ENCODE data around the gene KCNMA1. TPM values are rescaled to one million over a fixed set of nuclear protein-coding genes. Genes with fewer than 3 reads are reported as not detected.

The KCNMA1 gene
- total and polyA plus RNA-seq, 9 of the 15 experiments (the other 6 are each of a cell fraction or from before 2014, with no cell fraction given), result 0.01 to 0.95 (median 0.15) TPM; not detected in 4

DNA sequence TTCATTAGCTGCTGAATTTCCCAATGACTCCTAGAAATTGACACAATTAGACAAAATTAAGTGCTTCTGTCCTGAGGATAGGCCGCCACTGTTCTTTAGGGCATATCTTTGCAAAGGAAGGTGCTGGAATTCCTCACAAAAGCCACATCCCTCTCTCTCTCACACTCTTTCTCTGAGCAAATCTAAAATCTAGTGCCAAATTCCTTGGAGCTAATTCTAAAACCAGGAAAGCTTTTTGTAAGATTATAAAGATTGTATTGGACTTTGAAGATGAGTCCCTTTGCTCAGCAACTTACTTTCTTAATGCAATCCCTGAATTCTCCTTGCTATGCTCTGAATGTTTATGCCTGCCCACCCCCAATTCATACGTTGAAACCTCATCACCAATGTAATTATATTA lies 288.9 kb downstream of the KCNMA1 start (continued):
- no peak for TF ChIP-seq RBM34 (IDR thresholded peaks at IDR 0.05; ENCODE audit: borderline replicate concordance, insufficient read depth, low read length)

DNA sequence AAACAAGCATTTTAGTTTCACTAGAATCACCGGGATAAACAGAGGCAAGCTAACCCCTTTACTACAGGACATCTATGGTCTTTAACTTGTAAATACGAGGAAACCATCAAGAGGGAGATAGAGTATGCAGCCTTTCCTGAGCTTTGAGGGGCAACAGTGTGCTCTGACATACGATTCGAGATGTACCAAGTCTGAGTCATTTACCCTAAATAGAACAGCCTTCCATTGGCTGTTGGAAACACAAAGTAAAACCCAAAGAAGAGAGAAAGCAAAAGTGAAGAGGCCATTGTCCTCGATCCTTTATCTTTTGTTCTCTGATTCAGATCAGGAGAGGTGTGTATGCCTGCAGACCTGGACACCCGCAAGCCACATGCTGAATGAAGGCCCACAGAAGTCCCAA lies 289.5 kb downstream of the KCNMA1 start:
- Histone ChIP-seq H3K4me1 (replicated peaks in 1 of 2; ENCODE audit: control insufficient read depth in 2 of 2, insufficient read depth in 2 of 2, low read length in 2 of 2) (no peaks in the 10 kb centered on the region; a peak in 1 of 5 replicates), H4K20me1 (replicated peaks; ENCODE audit: control insufficient read depth, insufficient read depth, low read length) (no peaks in the 10 kb centered on the region), H3K27ac (ENCODE audit: extremely low read depth, low read depth, low read length) (no peak overlapping the region), H3K4me2 (ENCODE audit: insufficient read depth, low read length) (no peak overlapping the region), H3K79me2 (ENCODE audit: control insufficient read depth, insufficient read depth, low read length) (no peaks in the 10 kb centered on the region), H2AFZ (ENCODE audit: low read depth, low read length) (no peak overlapping the region), H3K9me3 (replicated peaks; ENCODE audit: control insufficient read depth, insufficient read depth, low read depth, low read length) (no peaks in the 10 kb centered on the region), H3K27me3 (ENCODE audit: control insufficient read depth in 2 of 2, insufficient read depth in 2 of 2, low read length in 2 of 2) (no peaks in the 10 kb centered on the region), H3K36me3 (ENCODE audit: control insufficient read depth, insufficient read depth, low read length) (no peaks in the 10 kb centered on the region), H3K9ac (ENCODE audit: insufficient read depth in 1 of 2, low read depth in 2 of 2, low read length in 2 of 2) (no peak overlapping the region), H3K9me1 (ENCODE audit: control insufficient read depth, insufficient read depth, low read length) (no peaks in the 10 kb centered on the region), H3K4me3 (no peak overlapping the region)
- in situ Hi-C loops (cut with MboI) (no loop called here), intact Hi-C loops (cut with micrococcal nuclease) (no loop called here)
- ATAC-seq (no peak), DNase-seq (ENCODE audit: extremely low read depth in 1 of 4, low spot score in 3 of 4) (no peak), FAIRE-seq (no peak)
- ChIA-PET POLR2A (no interaction called here), CTCF (ENCODE audit: low intra/inter-chr PET ratio) (no interaction called here)
- WGBS (ENCODE audit: insufficient coverage, low coverage, missing lambda C conversion rate), result 0% methylated on average over 6 of the region's 6 CpGs
- BruUV-seq (replicated peaks), result no TSS peak
- TF ChIP-seq SMARCA4 (IDR thresholded peaks at IDR 0.05) (no peak), RBM15 (IDR thresholded peaks at IDR 0.05; ENCODE audit: insufficient read depth, low read length) (no peak), SRSF1 (IDR thresholded peaks at IDR 0.05; ENCODE audit: low read depth, low read length) (no peak), PRPF4 (IDR thresholded peaks at IDR 0.05; ENCODE audit: insufficient read depth, low read depth, low read length, poor library complexity, severe bottlenecking) (no peak), ZFX (CRISPR knock-in tag; IDR thresholded peaks at IDR 0.05) (no peak), ZBTB8A (IDR thresholded peaks at IDR 0.05; ENCODE audit: partially characterized antibody) (no peak), CEBPB (tag; IDR thresholded peaks at IDR 0.05) (no peak)
- TF ChIP-seq, protein P1, sequence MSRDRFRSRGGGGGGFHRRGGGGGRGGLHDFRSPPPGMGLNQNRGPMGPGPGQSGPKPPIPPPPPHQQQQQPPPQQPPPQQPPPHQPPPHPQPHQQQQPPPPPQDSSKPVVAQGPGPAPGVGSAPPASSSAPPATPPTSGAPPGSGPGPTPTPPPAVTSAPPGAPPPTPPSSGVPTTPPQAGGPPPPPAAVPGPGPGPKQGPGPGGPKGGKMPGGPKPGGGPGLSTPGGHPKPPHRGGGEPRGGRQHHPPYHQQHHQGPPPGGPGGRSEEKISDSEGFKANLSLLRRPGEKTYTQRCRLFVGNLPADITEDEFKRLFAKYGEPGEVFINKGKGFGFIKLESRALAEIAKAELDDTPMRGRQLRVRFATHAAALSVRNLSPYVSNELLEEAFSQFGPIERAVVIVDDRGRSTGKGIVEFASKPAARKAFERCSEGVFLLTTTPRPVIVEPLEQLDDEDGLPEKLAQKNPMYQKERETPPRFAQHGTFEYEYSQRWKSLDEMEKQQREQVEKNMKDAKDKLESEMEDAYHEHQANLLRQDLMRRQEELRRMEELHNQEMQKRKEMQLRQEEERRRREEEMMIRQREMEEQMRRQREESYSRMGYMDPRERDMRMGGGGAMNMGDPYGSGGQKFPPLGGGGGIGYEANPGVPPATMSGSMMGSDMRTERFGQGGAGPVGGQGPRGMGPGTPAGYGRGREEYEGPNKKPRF (IDR thresholded peaks at IDR 0.05; ENCODE audit: low read depth, low read length), result no peak
- TF ChIP-seq, protein P2, sequence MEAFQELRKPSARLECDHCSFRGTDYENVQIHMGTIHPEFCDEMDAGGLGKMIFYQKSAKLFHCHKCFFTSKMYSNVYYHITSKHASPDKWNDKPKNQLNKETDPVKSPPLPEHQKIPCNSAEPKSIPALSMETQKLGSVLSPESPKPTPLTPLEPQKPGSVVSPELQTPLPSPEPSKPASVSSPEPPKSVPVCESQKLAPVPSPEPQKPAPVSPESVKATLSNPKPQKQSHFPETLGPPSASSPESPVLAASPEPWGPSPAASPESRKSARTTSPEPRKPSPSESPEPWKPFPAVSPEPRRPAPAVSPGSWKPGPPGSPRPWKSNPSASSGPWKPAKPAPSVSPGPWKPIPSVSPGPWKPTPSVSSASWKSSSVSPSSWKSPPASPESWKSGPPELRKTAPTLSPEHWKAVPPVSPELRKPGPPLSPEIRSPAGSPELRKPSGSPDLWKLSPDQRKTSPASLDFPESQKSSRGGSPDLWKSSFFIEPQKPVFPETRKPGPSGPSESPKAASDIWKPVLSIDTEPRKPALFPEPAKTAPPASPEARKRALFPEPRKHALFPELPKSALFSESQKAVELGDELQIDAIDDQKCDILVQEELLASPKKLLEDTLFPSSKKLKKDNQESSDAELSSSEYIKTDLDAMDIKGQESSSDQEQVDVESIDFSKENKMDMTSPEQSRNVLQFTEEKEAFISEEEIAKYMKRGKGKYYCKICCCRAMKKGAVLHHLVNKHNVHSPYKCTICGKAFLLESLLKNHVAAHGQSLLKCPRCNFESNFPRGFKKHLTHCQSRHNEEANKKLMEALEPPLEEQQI (IDR thresholded peaks at IDR 0.05), result no peak
- TF ChIP-seq, protein P3, sequence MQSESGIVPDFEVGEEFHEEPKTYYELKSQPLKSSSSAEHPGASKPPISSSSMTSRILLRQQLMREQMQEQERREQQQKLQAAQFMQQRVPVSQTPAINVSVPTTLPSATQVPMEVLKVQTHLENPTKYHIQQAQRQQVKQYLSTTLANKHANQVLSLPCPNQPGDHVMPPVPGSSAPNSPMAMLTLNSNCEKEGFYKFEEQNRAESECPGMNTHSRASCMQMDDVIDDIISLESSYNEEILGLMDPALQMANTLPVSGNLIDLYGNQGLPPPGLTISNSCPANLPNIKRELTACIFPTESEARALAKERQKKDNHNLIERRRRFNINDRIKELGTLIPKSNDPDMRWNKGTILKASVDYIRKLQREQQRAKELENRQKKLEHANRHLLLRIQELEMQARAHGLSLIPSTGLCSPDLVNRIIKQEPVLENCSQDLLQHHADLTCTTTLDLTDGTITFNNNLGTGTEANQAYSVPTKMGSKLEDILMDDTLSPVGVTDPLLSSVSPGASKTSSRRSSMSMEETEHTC (IDR thresholded peaks at IDR 0.05), result no peak
- TF ChIP-seq, protein P4, sequence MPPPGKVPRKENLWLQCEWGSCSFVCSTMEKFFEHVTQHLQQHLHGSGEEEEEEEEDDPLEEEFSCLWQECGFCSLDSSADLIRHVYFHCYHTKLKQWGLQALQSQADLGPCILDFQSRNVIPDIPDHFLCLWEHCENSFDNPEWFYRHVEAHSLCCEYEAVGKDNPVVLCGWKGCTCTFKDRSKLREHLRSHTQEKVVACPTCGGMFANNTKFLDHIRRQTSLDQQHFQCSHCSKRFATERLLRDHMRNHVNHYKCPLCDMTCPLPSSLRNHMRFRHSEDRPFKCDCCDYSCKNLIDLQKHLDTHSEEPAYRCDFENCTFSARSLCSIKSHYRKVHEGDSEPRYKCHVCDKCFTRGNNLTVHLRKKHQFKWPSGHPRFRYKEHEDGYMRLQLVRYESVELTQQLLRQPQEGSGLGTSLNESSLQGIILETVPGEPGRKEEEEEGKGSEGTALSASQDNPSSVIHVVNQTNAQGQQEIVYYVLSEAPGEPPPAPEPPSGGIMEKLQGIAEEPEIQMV (tag; conservative IDR thresholded peaks at IDR 0.05; ENCODE audit: low read depth), result no peak
